Endothelial cell of umbilical vein (primary cell): ENCODE results near the gene AURKA. TPM values are rescaled to one million over a fixed set of nuclear protein-coding genes. Genes with fewer than 3 reads are reported as not detected.

Experiments
- BruUV-seq: library from RNA; stranded (reverse); fragments of 400-500 nt; replicated peaks from 2 replicates; lab custom pipeline; 2021; lab: Mats Ljungman, UMichigan
- CTCF ChIA-PET: fragments of 300-600, 350-600 bp; sonication (Branson Sonifier 250); formaldehyde crosslinking; loops from one replicate; lab custom pipeline; 2021; ENCODE audit warnings: antibody characterized with exemption, inconsistent platforms; lab: Charles Lee
- POLR2A ChIA-PET: fragments of 300-600, 350-600 bp; sonication (Branson Sonifier 250); formaldehyde crosslinking; loops from one replicate; lab custom pipeline; 2021; ENCODE audit warnings: antibody characterized with exemption, inconsistent platforms; lab: Charles Lee
- DNase-seq: peaks from one replicate; pipeline ENCODE4 v3.0.0-alpha.2; 2011; ENCODE audit warnings: low read depth, low spot score
- FAIRE-seq: peaks from 2 replicates; lab custom pipeline; 2011; peaks lifted over from hg19 to GRCh38; lab: Jason Lieb, UNC
- H2AFZ ChIP-seq: 2 replicates; pipeline ENCODE4 v1.6.0; 2012; ENCODE audit warnings: low read depth, low read length, control low read depth, inconsistent platforms
- H3K27ac ChIP-seq: 2 replicates; pipeline ENCODE4 v1.5.1; 2011; ENCODE audit warnings: low read depth, mild to moderate bottlenecking, control low read depth, low read length, moderate library complexity; ENCODE audit not compliant: insufficient read depth
- H3K27me3 ChIP-seq, 2 experiments: 2 replicates each; pipeline versions ENCODE4 v1.6.0 to v1.6.1; 2011; ENCODE audit warnings: low read length in 2 of 2, mixed read lengths in 1 of 2; ENCODE audit not compliant: control insufficient read depth in 2 of 2, insufficient read depth in 2 of 2
- H3K36me3 ChIP-seq, 2 experiments: 2 replicates in 1 of 2; 3 replicates in 1 of 2; pipeline ENCODE4 v1.5.1; 2011; ENCODE audit warnings: low read length in 2 of 2, mild to moderate bottlenecking in 1 of 2, moderate library complexity in 1 of 2; ENCODE audit not compliant: control insufficient read depth in 2 of 2, insufficient read depth in 2 of 2; ENCODE audit errors: extremely low read depth in 1 of 2
- H3K4me1 ChIP-seq: 3 replicates; pipeline ENCODE4 v1.5.1; 2011; ENCODE audit warnings: mild to moderate bottlenecking, low read length; ENCODE audit not compliant: control insufficient read depth, insufficient read depth; ENCODE audit errors: extremely low read depth
- H3K4me2 ChIP-seq: 2 replicates; pipeline ENCODE4 v1.6.1; 2011; ENCODE audit warnings: low read length, control low read depth, mixed read lengths; ENCODE audit not compliant: insufficient read depth
- H3K4me3 ChIP-seq, 3 experiments: fragments of 200-600 bp in 1 of 3; sonication (generic), shearing (Covaris generic) in 1 of 3; replicated peaks in 1 of 3; 2 replicates each; pipeline ENCODE4 v1.5.1; 2011 to 2016; ENCODE audit warnings: control low read depth in 3 of 3, low read length in 3 of 3, mild to moderate bottlenecking in 2 of 3, inconsistent platforms in 1 of 3, low read depth in 1 of 3, moderate library complexity in 1 of 3; ENCODE audit not compliant: insufficient read depth in 1 of 3
- H3K79me2 ChIP-seq: 2 replicates; pipeline ENCODE4 v1.6.0; 2012; ENCODE audit warnings: low read length, inconsistent platforms; ENCODE audit not compliant: control insufficient read depth, insufficient read depth
- H3K9ac ChIP-seq: replicated peaks from 2 replicates; pipeline ENCODE3; 2011; ENCODE audit warnings: low read length, control low read depth; ENCODE audit not compliant: insufficient read depth; ENCODE audit errors: extremely low read depth
- H3K9me1 ChIP-seq: replicated peaks from 3 replicates; pipeline ENCODE4 v1.6.0; 2011; ENCODE audit warnings: mild to moderate bottlenecking, low read length; ENCODE audit not compliant: control insufficient read depth, insufficient read depth; ENCODE audit errors: extremely low read depth
- H3K9me3 ChIP-seq: replicated peaks from 2 replicates; pipeline ENCODE4 v1.5.1; 2012; ENCODE audit warnings: low read length, inconsistent platforms; ENCODE audit not compliant: control insufficient read depth, insufficient read depth
- H4K20me1 ChIP-seq: replicated peaks from 2 replicates; pipeline ENCODE3; 2011; ENCODE audit warnings: mild to moderate bottlenecking, low read length; ENCODE audit not compliant: control insufficient read depth, insufficient read depth; ENCODE audit errors: extremely low read depth
- CTCF ChIP-seq, 2 donors: IDR thresholded peaks; 1 replicate in 1 of 2; 2 replicates in 1 of 2; pipeline ENCODE4 v1.5.1; 2011; ENCODE audit warnings: low read length in 2 of 2, mild to moderate bottlenecking in 2 of 2, moderate library complexity in 2 of 2, control low read depth in 1 of 2, inconsistent platforms in 1 of 2, low read depth in 1 of 2; ENCODE audit not compliant: insufficient read depth in 1 of 2; ENCODE audit errors: extremely low read depth in 1 of 2
- EZH2 ChIP-seq: IDR thresholded peaks from 2 replicates; pipeline ENCODE4 v1.6.1; 2012; ENCODE audit warnings: borderline replicate concordance, low read depth, mild to moderate bottlenecking, moderate library complexity, low read length, inconsistent platforms; ENCODE audit not compliant: severe bottlenecking
- FOS ChIP-seq: IDR thresholded peaks from 2 replicates; pipeline ENCODE4 v1.6.1; 2011; ENCODE audit warnings: mild to moderate bottlenecking, low read length, moderate library complexity, borderline replicate concordance; ENCODE audit not compliant: insufficient read depth
- GATA2 ChIP-seq: IDR thresholded peaks from 2 replicates; pipeline ENCODE4 v1.7.0; 2011; ENCODE audit warnings: low read depth, mild to moderate bottlenecking, moderate library complexity, mixed read lengths, low read length; ENCODE audit not compliant: insufficient read length, insufficient read depth
- JUN ChIP-seq: IDR thresholded peaks from 2 replicates; pipeline ENCODE4 v1.6.1; 2011; ENCODE audit warnings: borderline replicate concordance, low read depth; ENCODE audit not compliant: insufficient read length, insufficient read depth
- MAX ChIP-seq: IDR thresholded peaks from 2 replicates; pipeline ENCODE4 v1.6.1; 2011; ENCODE audit not compliant: insufficient read depth, insufficient read length
- MYC ChIP-seq: IDR thresholded peaks from one replicate; pipeline ENCODE4 v1.6.1; 2011; ENCODE audit warnings: mild to moderate bottlenecking, low read depth, low read length
- POLR2A ChIP-seq: IDR thresholded peaks from 2 replicates; pipeline ENCODE4 v1.6.1; 2012; ENCODE audit warnings: low read depth, mild to moderate bottlenecking, control low read depth, low read length
- POLR2AphosphoS5 ChIP-seq: IDR thresholded peaks from 2 replicates; pipeline ENCODE4 v1.6.1; 2012; ENCODE audit warnings: low read depth, mild to moderate bottlenecking, control low read depth, low read length, moderate library complexity; ENCODE audit not compliant: insufficient read depth
- dilution Hi-C: fragments of 300-500 bp; cut with MboI; formaldehyde crosslinking; loops from one replicate; pipeline ENCODE4 v1.15.0; 2019; ENCODE audit warnings: low sequenced_read_pairs; ENCODE audit not compliant: extremely low pct_ligation_motif_present
- intact Hi-C: fragments of 100-400 bp; cut with micrococcal nuclease; formaldehyde crosslinking; loops from one replicate; pipeline ENCODE4 v1.10.0; 2022
- polyA plus RNA-seq, 4 experiments: library from polyadenylated mRNA; depleted of rRNA in 3 of 4; stranded (reverse) in 3 of 4; unstranded in 1 of 4; fragments of >200 nt; gene quantifications; 2 replicates each; pipeline versions ENCODE4 v1.2.1 to v1.2.3, GENCODE V29; 2011 to 2012; ENCODE audit warnings: missing spikeins in 1 of 4
- total RNA-seq: library from RNA; stranded (reverse); gene quantifications from 2 replicates; pipeline ENCODE4 v1.2.3, GENCODE V29; 2021

AURKA gene
- total and polyA plus RNA-seq, 2 donors (not counting 3 experiments of a cell fraction or from before 2014, with no cell fraction given) = 33.1 to 56.9 TPM

- dilution Hi-C loops (no loop called here), intact Hi-C loops (no loop called here)
- no peak overlapping the region for H3K27ac ChIP-seq
- FAIRE-seq (no peak), DNase-seq (peak; percentile 44)
- peaks cover 0 to 4% of the 10 kb centered on the region in 2 experiments for H3K36me3 ChIP-seq
- CTCF ChIA-PET = no interaction called here
- BruUV-seq = no TSS peak
- no peak overlapping the region for H3K9ac ChIP-seq
- H3K9me1 ChIP-seq = no peaks in the 10 kb centered on the region
- TF ChIP-seq EZH2 (no peak), POLR2A (no peak), FOS (no peak), MYC (no peak), CTCF (IDR thresholded peaks at IDR 0.05; ENCODE audit: extremely low read depth in 1 of 2, insufficient read depth in 1 of 2, low read depth in 1 of 2, low read length in 2 of 2) (no peak), POLR2AphosphoS5 (no peak), GATA2 (no peak), JUN (no peak), MAX (no peak)
- H3K27me3 ChIP-seq = peaks cover 0 to 1% of the 10 kb centered on the region in 2 experiments
- H3K79me2 ChIP-seq = peaks cover 2% of the 10 kb centered on the region
- POLR2A ChIA-PET = no interaction called here
- H3K4me2 ChIP-seq = no peak overlapping the region
- H4K20me1 ChIP-seq = no peaks in the 10 kb centered on the region
- H3K4me1 ChIP-seq = peaks cover 6% of the 10 kb centered on the region
- no peak overlapping the region for H2AFZ ChIP-seq
- H3K4me3 ChIP-seq = no peak overlapping the region
- no peaks in the 10 kb centered on the region for H3K9me3 ChIP-seq
Observed at GRCh38 chr20:56362833-56363413, 29.1 kb downstream of the AURKA start.
